Central memory CD4-positive, alpha-beta T cell (primary cell): ENCODE results near the gene PADI2.

Experiments
- DNase-seq: peaks from one replicate; pipeline ENCODE4 v3.0.0; 2022
- total RNA-seq, 3 experiments: gene quantifications; one replicate each; lab custom pipeline; 2026; lab: John Stamatoyannopoulos, UW

Gene PADI2
- 0 to 0.05 (median 0.04) reads per million in 3 experiments for total RNA-seq

GRCh38 chr1:17119076-17119772 is at the start of gene PADI2:
TSS of gene PADI2 (minus strand) at chr1:17119451. CDS start at chr1:17119371, 80 bp downstream.
- DNase-seq, result peak; percentile 15

GRCh38 chr1:17168091-17168876 is 49.0 kb upstream of the PADI2 start:
- DNase-seq, result no peak

GRCh38 chr1:17167786-17168090 is 48.5 kb upstream of the PADI2 start:
- DNase-seq, result no peak

GRCh38 chr1:17167041-17167785 is 48.0 kb upstream of the PADI2 start:
- DNase-seq, result no peak

GRCh38 chr1:17165823-17166222 is 46.6 kb upstream of the PADI2 start:
- no peak for DNase-seq

GRCh38 chr1:17163789-17164666 is 44.8 kb upstream of the PADI2 start:
- no peak for DNase-seq

- DNase-seq, result no peak
Measured at GRCh38 chr1:17163371-17163770, 44.1 kb upstream of the PADI2 start.

GRCh38 chr1:17162941-17163340 is 43.7 kb upstream of the PADI2 start:
- no peak for DNase-seq

- DNase-seq, result no peak
Measured at GRCh38 chr1:17161926-17162800, 42.9 kb upstream of the PADI2 start.

- DNase-seq, result no peak
Measured at GRCh38 chr1:17161137-17161740, 42.0 kb upstream of the PADI2 start.

- DNase-seq, result no peak
Measured at GRCh38 chr1:17158961-17159360, 39.7 kb upstream of the PADI2 start.

GRCh38 chr1:17156108-17156507 is 36.9 kb upstream of the PADI2 start:
- DNase-seq, result no peak

GRCh38 chr1:17155257-17155920 is 36.1 kb upstream of the PADI2 start:
- DNase-seq, result no peak

GRCh38 chr1:17149771-17150170 is 30.5 kb upstream of the PADI2 start:
- no peak for DNase-seq

GRCh38 chr1:17148950-17149608 is 29.8 kb upstream of the PADI2 start:
- no peak for DNase-seq

GRCh38 chr1:17145648-17146047 is 26.4 kb upstream of the PADI2 start:
- no peak for DNase-seq

GRCh38 chr1:17143760-17144159 is 24.5 kb upstream of the PADI2 start:
- no peak for DNase-seq

GRCh38 chr1:17141441-17142197 is 22.4 kb upstream of the PADI2 start:
- no peak for DNase-seq

- DNase-seq, result no peak
Measured at GRCh38 chr1:17140279-17140678, 21.0 kb upstream of the PADI2 start.
